ENCODE data around the gene PFKFB4. TPM values are rescaled to one million over a fixed set of nuclear protein-coding genes. Genes with fewer than 3 reads are reported as not detected.

Gene PFKFB4
- total and polyA plus RNA-seq, 7 donors, result 1.5 to 8.0 (median 4.2) TPM

GRCh38 chr3:48576647-48577046 is 20.0 kb upstream of the PFKFB4 start:
- Histone ChIP-seq H3K36me3 (no peaks in the 10 kb centered on the region), H3K27me3 (no peaks in the 10 kb centered on the region), H3K4me1 (no peaks in the 10 kb centered on the region), H3K27ac (no peak overlapping the region), H3K9me3 (no peaks in the 10 kb centered on the region), H3K4me3 (no peak overlapping the region)
- no peak for TF ChIP-seq POLR2AphosphoS5 (IDR thresholded peaks at IDR 0.05)
- no peak for TF ChIP-seq EP300 (IDR thresholded peaks at IDR 0.05)
- TF ChIP-seq POLR2A (IDR thresholded peaks at IDR 0.05), result no peak
- TF ChIP-seq CTCF (IDR thresholded peaks at IDR 0.05), result no peak
- no peak for DNase-seq
- WGBS, 2 donors, result 71 to 80% methylated on average over 4 of the region's 4 CpGs
- intact Hi-C loops (cut with DNase I), result no loop called here

GRCh38 chr3:48575366-48575765 is 18.8 kb upstream of the PFKFB4 start:
- Histone ChIP-seq H3K36me3 (no peaks in the 10 kb centered on the region), H3K4me1 (no peaks in the 10 kb centered on the region)
- 86 to 91% methylated on average over 17 of the region's 17 CpGs for WGBS, 2 donors

GRCh38 chr3:48573973-48574585 is 17.5 kb upstream of the PFKFB4 start:
- 95% methylated on average over 10 of the region's 10 CpGs for WGBS, 2 donors
- intact Hi-C loops (cut with DNase I), result no loop called here
- no peak for DNase-seq

More at GRCh38 chr3:48575366-48575765, 18.8 kb upstream of the PFKFB4 start:
- TF ChIP-seq POLR2AphosphoS5 (IDR thresholded peaks at IDR 0.05) (no peak), CTCF (IDR thresholded peaks at IDR 0.05) (no peak), EP300 (IDR thresholded peaks at IDR 0.05) (no peak), POLR2A (IDR thresholded peaks at IDR 0.05) (no peak)
- intact Hi-C loops (cut with DNase I), result no loop called here
- Histone ChIP-seq H3K27ac (no peak overlapping the region), H3K9me3 (no peaks in the 10 kb centered on the region), H3K27me3 (no peaks in the 10 kb centered on the region), H3K4me3 (no peak overlapping the region)
- no peak for DNase-seq

GRCh38 chr3:48572517-48572916 is 15.9 kb upstream of the PFKFB4 start:
- Histone ChIP-seq H3K36me3 (no peaks in the 10 kb centered on the region), H3K27ac (no peak overlapping the region), H3K4me1 (no peaks in the 10 kb centered on the region), H3K9me3 (no peaks in the 10 kb centered on the region), H3K27me3 (no peaks in the 10 kb centered on the region), H3K4me3 (no peak overlapping the region)
- DNase-seq, result no peak
- TF ChIP-seq POLR2A (IDR thresholded peaks at IDR 0.05) (no peak), CTCF (IDR thresholded peaks at IDR 0.05) (no peak), EP300 (IDR thresholded peaks at IDR 0.05) (no peak), POLR2AphosphoS5 (IDR thresholded peaks at IDR 0.05) (no peak)
- 76 to 80% methylated on average over 7 of the region's 7 CpGs for WGBS, 2 donors
- intact Hi-C loops (cut with DNase I), result no loop called here

More at GRCh38 chr3:48573973-48574585, 17.5 kb upstream of the PFKFB4 start:
- H3K4me3 ChIP-seq, result no peak overlapping the region
- no peaks in the 10 kb centered on the region for H3K36me3 ChIP-seq
- no peaks in the 10 kb centered on the region for H3K9me3 ChIP-seq
- H3K27me3 ChIP-seq, result no peaks in the 10 kb centered on the region
- TF ChIP-seq CTCF (IDR thresholded peaks at IDR 0.05) (no peak), POLR2AphosphoS5 (IDR thresholded peaks at IDR 0.05) (no peak), POLR2A (IDR thresholded peaks at IDR 0.05) (no peak), EP300 (IDR thresholded peaks at IDR 0.05) (no peak)
- no peak overlapping the region for H3K27ac ChIP-seq
- H3K4me1 ChIP-seq, result no peaks in the 10 kb centered on the region

GRCh38 chr3:48571938-48572337 is 15.3 kb upstream of the PFKFB4 start:
- no peaks in the 10 kb centered on the region for H3K4me1 ChIP-seq
- H3K27ac ChIP-seq, result no peak overlapping the region
- no peak overlapping the region for H3K4me3 ChIP-seq
- WGBS, 2 donors, result 87 to 90% methylated on average over 12 of the region's 12 CpGs
- no peak for DNase-seq
- TF ChIP-seq EP300 (IDR thresholded peaks at IDR 0.05), result no peak
- TF ChIP-seq CTCF (IDR thresholded peaks at IDR 0.05), result no peak
- TF ChIP-seq POLR2AphosphoS5 (IDR thresholded peaks at IDR 0.05), result no peak
- TF ChIP-seq POLR2A (IDR thresholded peaks at IDR 0.05), result no peak
- no peaks in the 10 kb centered on the region for H3K27me3 ChIP-seq
- no peaks in the 10 kb centered on the region for H3K36me3 ChIP-seq
- no peaks in the 10 kb centered on the region for H3K9me3 ChIP-seq
- intact Hi-C loops (cut with DNase I), result no loop called here

Data from sigmoid colon (tissue), 7 donors.